ENCODE data around the gene CD34.
"Not testable (repeated sequence)": the region's sequence is repeated elsewhere in the genome, so short reads cannot be mapped to it uniquely, and the experiment has no call there.

CD34 gene

GRCh38 chr1:207894704-207895103 is 16.2 kb downstream of the CD34 start:
- no peak for DNase-seq

GRCh38 chr1:207893737-207894582 is 17.0 kb downstream of the CD34 start:
- no peak for DNase-seq

GRCh38 chr1:207892764-207893163 is 18.2 kb downstream of the CD34 start:
- no peak for DNase-seq

- DNase-seq: no peak
Measured at GRCh38 chr1:207891148-207891547, 19.8 kb downstream of the CD34 start.

GRCh38 chr1:207890136-207890738 is 20.7 kb downstream of the CD34 start:
- DNase-seq: no peak

- DNase-seq: no peak
Measured at GRCh38 chr1:207888652-207889051, 22.3 kb downstream of the CD34 start.

GRCh38 chr1:207887542-207888201 is 23.3 kb downstream of the CD34 start:
- no peak for DNase-seq

- DNase-seq: no peak
Measured at GRCh38 chr1:207886227-207886626, 24.7 kb downstream of the CD34 start.

GRCh38 chr1:207885129-207886032 is 25.5 kb downstream of the CD34 start:
- DNase-seq: peak; percentile 27 to 58 (median 45)

- DNase-seq: no peak
Measured at GRCh38 chr1:207884266-207885029, 26.5 kb downstream of the CD34 start.

- DNase-seq: no peak
Measured at GRCh38 chr1:207883660-207884250, 27.2 kb downstream of the CD34 start.

- no peak for DNase-seq
Measured at GRCh38 chr1:207883104-207883651, 27.7 kb downstream of the CD34 start.

GRCh38 chr1:207882692-207883091 is 28.2 kb downstream of the CD34 start:
- DNase-seq: no peak

- DNase-seq: no peak
Measured at GRCh38 chr1:207878939-207879338, 32.0 kb downstream of the CD34 start.

- not testable (repeated sequence) for DNase-seq
Measured at GRCh38 chr1:207877914-207878313, 33.0 kb downstream of the CD34 start.

GRCh38 chr1:207876131-207876530 is 34.8 kb downstream of the CD34 start:
- no peak for DNase-seq

- DNase-seq: no peak
Measured at GRCh38 chr1:207875532-207875931, 35.4 kb downstream of the CD34 start.

GRCh38 chr1:207873055-207873890 is 37.7 kb downstream of the CD34 start:
- no peak for DNase-seq

- no peak for DNase-seq
Measured at GRCh38 chr1:207872621-207873020, 38.3 kb downstream of the CD34 start.

GRCh38 chr1:207871117-207871649 is 39.7 kb downstream of the CD34 start:
- DNase-seq: no peak

Measured in activated naive CD4-positive, alpha-beta T cell (primary cell).